Neural progenitor cell (in vitro differentiated cells): ENCODE results near the gene CLDN8. TPM values are rescaled to one million over a fixed set of nuclear protein-coding genes. Genes with fewer than 3 reads are reported as not detected.

Source experiments
- DNase-seq: peaks from one replicate; pipeline ENCODE4 v3.0.0-alpha.2; 2016; ENCODE audit warnings: low spot score
- H2AFZ ChIP-seq: fragments of 200-600 bp; sonication (generic); replicated peaks from 2 replicates; pipeline ENCODE4 v1.6.1; 2016; ENCODE audit warnings: antibody characterized with exemption
- H3F3A ChIP-seq: fragments of 200-600 bp; sonication (generic); 2 replicates; pipeline ENCODE4 v1.6.1; 2016; ENCODE audit warnings: antibody characterized with exemption, low read depth
- H3K27ac ChIP-seq: fragments of 200-600 bp; sonication (generic); 2 replicates; pipeline ENCODE4 v1.5.1; 2016; ENCODE audit warnings: mild to moderate bottlenecking
- H3K27me3 ChIP-seq: fragments of 200-600 bp; sonication (generic); 2 replicates; pipeline ENCODE4 v1.6.1; 2016; ENCODE audit warnings: mild to moderate bottlenecking, moderate library complexity
- H3K36me3 ChIP-seq: fragments of 200-600 bp; sonication (generic); 2 replicates; pipeline ENCODE4 v1.5.1; 2016
- H3K4me1 ChIP-seq: fragments of 200-600 bp; sonication (generic); 2 replicates; pipeline ENCODE4 v1.6.1; 2016; ENCODE audit warnings: mixed run types
- H3K4me2 ChIP-seq: fragments of 200-600 bp; sonication (generic); 2 replicates; pipeline ENCODE4 v1.6.1; 2016
- H3K4me3 ChIP-seq: fragments of 200-600 bp; sonication (generic); 2 replicates; pipeline ENCODE4 v1.5.1; 2016
- H3K79me2 ChIP-seq: fragments of 200-600 bp; sonication (generic); 2 replicates; pipeline ENCODE4 v1.6.1; 2016; ENCODE audit warnings: low read depth
- H3K9ac ChIP-seq: fragments of 200-600 bp; sonication (generic); 2 replicates; pipeline ENCODE4 v1.6.1; 2016
- H3K9me3 ChIP-seq: fragments of 200-600 bp; sonication (generic); 2 replicates; pipeline ENCODE4 v1.5.1; 2016; ENCODE audit warnings: low read depth
- H4K20me1 ChIP-seq: fragments of 200-600 bp; sonication (generic); 2 replicates; pipeline ENCODE4 v1.6.1; 2016; ENCODE audit warnings: low read depth
- H3K27ac Mint-ChIP-seq: 3 replicates; pipeline ENCODE4 v1.8.0; 2021; ENCODE audit warnings: mixed read lengths
- H3K27me3 Mint-ChIP-seq: 2 replicates; pipeline ENCODE4 v1.8.0; 2022; ENCODE audit warnings: low read depth, mild to moderate bottlenecking, inconsistent platforms, moderate library complexity, mixed read lengths; ENCODE audit not compliant: insufficient read depth
- H3K36me3 Mint-ChIP-seq: 3 replicates; pipeline ENCODE4 v1.8.0; 2021; ENCODE audit warnings: mixed read lengths
- H3K4me1 Mint-ChIP-seq: 3 replicates; pipeline ENCODE4 v1.8.0; 2021; ENCODE audit warnings: mixed read lengths
- H3K4me3 Mint-ChIP-seq: 3 replicates; pipeline ENCODE4 v1.8.0; 2021; ENCODE audit warnings: mild to moderate bottlenecking, moderate library complexity, mixed read lengths
- H3K9me3 Mint-ChIP-seq: 3 replicates; pipeline ENCODE4 v1.8.0; 2020; ENCODE audit warnings: mixed read lengths
- CTCF ChIP-seq: fragments of 200-600 bp; sonication (generic); IDR thresholded peaks from 2 replicates; pipeline ENCODE4 v1.5.1; 2017; ENCODE audit warnings: antibody characterized with exemption, mild to moderate bottlenecking
- EZH2 ChIP-seq: fragments of 200-600 bp; sonication (generic); IDR thresholded peaks from 2 replicates; pipeline ENCODE4 v1.6.1; 2017; ENCODE audit warnings: antibody characterized with exemption, mild to moderate bottlenecking, moderate library complexity
- EZH2phosphoT487 ChIP-seq: fragments of 200-600 bp; sonication (generic); IDR thresholded peaks from 2 replicates; pipeline ENCODE4 v1.6.1; 2017; ENCODE audit warnings: antibody characterized with exemption
- total RNA-seq: library from RNA; depleted of rRNA; stranded (reverse); fragments of >200 nt; gene quantifications from 2 replicates; pipeline ENCODE4 v1.2.3, GENCODE V29; 2015; ENCODE audit warnings: low replicate concordance

Gene CLDN8
- total RNA-seq, 1 donor from 2014 or later, result not detected

GRCh38 chr21:30166171-30166570, 49.7 kb downstream of the CLDN8 start:
- no peaks in the 10 kb centered on the region for H3K9me3 Mint-ChIP-seq
- H3K4me3 ChIP-seq, result no peak overlapping the region
- no peaks in the 10 kb centered on the region for H3K36me3 Mint-ChIP-seq
- H3K9me3 ChIP-seq, result no peaks in the 10 kb centered on the region
- H3K27ac ChIP-seq, result no peak overlapping the region
- H4K20me1 ChIP-seq, result no peaks in the 10 kb centered on the region
- no peaks in the 10 kb centered on the region for H3K79me2 ChIP-seq
- no peak overlapping the region for H3K4me3 Mint-ChIP-seq
- no peaks in the 10 kb centered on the region for H3K36me3 ChIP-seq
- no peaks in the 10 kb centered on the region for H3K4me1 ChIP-seq
- no peaks in the 10 kb centered on the region for H3K4me1 Mint-ChIP-seq
- TF ChIP-seq EZH2, result no peak
- no peak for TF ChIP-seq CTCF
- TF ChIP-seq EZH2phosphoT487, result no peak
- DNase-seq, result no peak
- H3F3A ChIP-seq, result no peaks in the 10 kb centered on the region
- H3K27me3 ChIP-seq, result no peaks in the 10 kb centered on the region
- no peak overlapping the region for H3K9ac ChIP-seq
- H3K4me2 ChIP-seq, result no peak overlapping the region
- no peak overlapping the region for H2AFZ ChIP-seq
- H3K27me3 Mint-ChIP-seq, result no peaks in the 10 kb centered on the region
- no peak overlapping the region for H3K27ac Mint-ChIP-seq

- Mint-ChIP-seq H3K27ac (no peak overlapping the region), H3K4me1 (no peaks in the 10 kb centered on the region), H3K9me3 (no peaks in the 10 kb centered on the region), H3K4me3 (no peak overlapping the region), H3K36me3 (no peaks in the 10 kb centered on the region), H3K27me3 (no peaks in the 10 kb centered on the region)
- Histone ChIP-seq H3K9me3 (no peaks in the 10 kb centered on the region), H2AFZ (no peak overlapping the region), H3K36me3 (no peaks in the 10 kb centered on the region), H3K9ac (no peak overlapping the region), H3K4me1 (no peaks in the 10 kb centered on the region), H3K79me2 (no peaks in the 10 kb centered on the region), H3K27ac (no peak overlapping the region), H3K4me2 (no peak overlapping the region), H3F3A (no peaks in the 10 kb centered on the region), H3K4me3 (no peak overlapping the region), H4K20me1 (no peaks in the 10 kb centered on the region), H3K27me3 (no peaks in the 10 kb centered on the region)
- TF ChIP-seq CTCF (no peak), EZH2phosphoT487 (no peak), EZH2 (no peak)
- DNase-seq, result no peak
Observed at GRCh38 chr21:30164796-30165195, 51.1 kb downstream of the CLDN8 start.

Other genes with a start within 250 kb of the CLDN8 start
- not detected in 2 replicates for gene CLDN17, start 49.3 kb downstream of the CLDN8 start, total RNA-seq
- not detected in 2 replicates for gene KRTAP24-1, start 66.9 kb upstream of the CLDN8 start, total RNA-seq
- gene KRTAP25-1, start 73.4 kb upstream of the CLDN8 start, total RNA-seq, result not detected in 2 replicates
- gene KRTAP26-1, start 104.2 kb upstream of the CLDN8 start, total RNA-seq, result not detected in 2 replicates
- not detected in 2 replicates for gene KRTAP27-1, start 121.6 kb upstream of the CLDN8 start, total RNA-seq
- gene KRTAP23-1, start 132.5 kb upstream of the CLDN8 start, total RNA-seq, result not detected in 2 replicates
- gene KRTAP13-2, start 156.2 kb upstream of the CLDN8 start, total RNA-seq, result not detected in 2 replicates
- gene KRTAP13-1, start 179.9 kb upstream of the CLDN8 start, total RNA-seq, result not detected in 2 replicates
- gene KRTAP13-3, start 209.8 kb upstream of the CLDN8 start, total RNA-seq, result not detected in 2 replicates
- gene KRTAP13-4, start 214.1 kb upstream of the CLDN8 start, total RNA-seq, result not detected in 2 replicates
- gene KRTAP15-1, start 224.2 kb upstream of the CLDN8 start, total RNA-seq, result not detected in 2 replicates